ENCODE results near the gene UBALD2. TPM values are rescaled to one million over a fixed set of nuclear protein-coding genes. Genes with fewer than 3 reads are reported as not detected.

The UBALD2 gene
- polyA plus RNA-seq, 3 donors: 1.4 to 88.6 (median 2.2) TPM

DNA sequence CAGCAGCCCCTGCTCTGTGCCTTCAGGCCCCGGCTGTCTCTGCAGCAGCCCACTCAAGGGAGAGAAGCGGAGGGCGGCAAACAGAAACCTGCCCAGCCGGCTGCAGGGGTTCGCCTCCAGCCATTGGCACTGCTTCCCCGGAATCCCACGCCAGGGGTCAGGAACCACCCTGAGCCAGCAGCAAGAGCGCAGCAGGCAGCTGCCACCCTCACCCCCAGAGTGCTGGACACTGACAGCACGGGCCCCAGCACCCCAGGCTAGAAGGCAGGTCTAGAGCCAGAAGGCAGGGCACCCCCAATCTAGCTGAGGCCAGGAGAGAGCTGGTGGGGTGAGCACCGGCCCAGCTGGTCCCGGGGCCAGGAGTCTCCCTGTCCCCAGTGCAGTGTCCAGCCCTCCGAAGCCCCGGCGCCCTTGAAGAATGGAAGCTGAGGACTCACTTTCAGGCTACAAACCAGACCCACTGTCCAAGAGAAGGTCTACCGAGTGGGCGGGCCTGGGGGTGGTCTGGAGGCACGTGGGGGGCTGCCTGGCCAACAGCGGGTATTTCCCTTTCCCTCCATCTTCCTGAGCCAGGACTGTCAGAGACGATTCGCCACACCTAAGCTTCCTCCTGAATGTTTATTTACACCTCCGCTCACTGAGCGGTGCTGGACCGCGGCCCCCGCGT, 8.4 kb downstream of the UBALD2 start:
- Histone ChIP-seq H3K9me3 (replicated peaks in 1 of 2; ENCODE audit: control insufficient read depth in 1 of 2, insufficient read depth in 1 of 2, low read length in 2 of 2) (no peaks in the 10 kb centered on the region), H4K20me1 (ENCODE audit: insufficient read depth, low read length) (peaks cover 21% of the 10 kb centered on the region), H3K79me2 (ENCODE audit: insufficient read depth, low read length) (peaks cover 22% of the 10 kb centered on the region), H3K4me3 (replicated peaks in 1 of 3; ENCODE audit: low read depth in 2 of 3, low read length in 3 of 3) (no peak overlapping the region), H3K27ac (ENCODE audit: low read depth in 1 of 2, low read length in 2 of 2) (no peak overlapping the region), H2AFZ (ENCODE audit: insufficient read depth, low read depth, low read length, poor library complexity, severe bottlenecking) (no peak overlapping the region), H3K36me3 (replicated peaks in 1 of 2; ENCODE audit: control insufficient read depth in 1 of 2, insufficient read depth in 2 of 2, low read length in 2 of 2) (peaks cover 13 to 16% of the 10 kb centered on the region in 2 donors), H3K4me1 (ENCODE audit: control insufficient read depth in 1 of 2, insufficient read depth in 2 of 2, low read length in 2 of 2) (peaks cover 46 to 52% of the 10 kb centered on the region in 2 donors), H3K27me3 (ENCODE audit: control insufficient read depth in 2 of 2, insufficient read depth in 2 of 2, low read length in 2 of 2) (no peaks in the 10 kb centered on the region), H3K9ac (ENCODE audit: insufficient read depth, low read length, poor library complexity, severe bottlenecking) (no peak overlapping the region), H3K4me2 (replicated peaks; ENCODE audit: extremely low read depth, low read length, poor library complexity, severe bottlenecking) (peak overlapping the region; percentile 5)
- peak in 1 of 3 donors; percentile 18 for DNase-seq
- intact Hi-C loops (cut with micrococcal nuclease): loop anchor here in 1 of 2 donors (10.0 kb wide), 1 partner anchor 49 kb away; no protein-coding TSS in a partner anchor
- peaks cover 0 to 3% (median 0%) of the 10 kb centered on the region in 3 donors for H3K27me3 Mint-ChIP-seq (ENCODE audit: low read depth in 3 of 3)
- H3K4me3 Mint-ChIP-seq: no peak overlapping the region
- no peaks in the 10 kb centered on the region for H3K9me3 Mint-ChIP-seq
- H3K27ac Mint-ChIP-seq: peak overlapping the region in 1 of 7 donors; percentile 50
- TF ChIP-seq, protein P1, sequence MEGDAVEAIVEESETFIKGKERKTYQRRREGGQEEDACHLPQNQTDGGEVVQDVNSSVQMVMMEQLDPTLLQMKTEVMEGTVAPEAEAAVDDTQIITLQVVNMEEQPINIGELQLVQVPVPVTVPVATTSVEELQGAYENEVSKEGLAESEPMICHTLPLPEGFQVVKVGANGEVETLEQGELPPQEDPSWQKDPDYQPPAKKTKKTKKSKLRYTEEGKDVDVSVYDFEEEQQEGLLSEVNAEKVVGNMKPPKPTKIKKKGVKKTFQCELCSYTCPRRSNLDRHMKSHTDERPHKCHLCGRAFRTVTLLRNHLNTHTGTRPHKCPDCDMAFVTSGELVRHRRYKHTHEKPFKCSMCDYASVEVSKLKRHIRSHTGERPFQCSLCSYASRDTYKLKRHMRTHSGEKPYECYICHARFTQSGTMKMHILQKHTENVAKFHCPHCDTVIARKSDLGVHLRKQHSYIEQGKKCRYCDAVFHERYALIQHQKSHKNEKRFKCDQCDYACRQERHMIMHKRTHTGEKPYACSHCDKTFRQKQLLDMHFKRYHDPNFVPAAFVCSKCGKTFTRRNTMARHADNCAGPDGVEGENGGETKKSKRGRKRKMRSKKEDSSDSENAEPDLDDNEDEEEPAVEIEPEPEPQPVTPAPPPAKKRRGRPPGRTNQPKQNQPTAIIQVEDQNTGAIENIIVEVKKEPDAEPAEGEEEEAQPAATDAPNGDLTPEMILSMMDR (IDR thresholded peaks at IDR 0.05): no peak
- peaks cover 42% of the 10 kb centered on the region for H3K4me1 Mint-ChIP-seq
- 96% methylated on average over 21 of the region's 26 CpGs for WGBS (ENCODE audit: insufficient coverage)
- peaks cover 14 to 18% of the 10 kb centered on the region in 2 donors for H3K36me3 Mint-ChIP-seq

DNA sequence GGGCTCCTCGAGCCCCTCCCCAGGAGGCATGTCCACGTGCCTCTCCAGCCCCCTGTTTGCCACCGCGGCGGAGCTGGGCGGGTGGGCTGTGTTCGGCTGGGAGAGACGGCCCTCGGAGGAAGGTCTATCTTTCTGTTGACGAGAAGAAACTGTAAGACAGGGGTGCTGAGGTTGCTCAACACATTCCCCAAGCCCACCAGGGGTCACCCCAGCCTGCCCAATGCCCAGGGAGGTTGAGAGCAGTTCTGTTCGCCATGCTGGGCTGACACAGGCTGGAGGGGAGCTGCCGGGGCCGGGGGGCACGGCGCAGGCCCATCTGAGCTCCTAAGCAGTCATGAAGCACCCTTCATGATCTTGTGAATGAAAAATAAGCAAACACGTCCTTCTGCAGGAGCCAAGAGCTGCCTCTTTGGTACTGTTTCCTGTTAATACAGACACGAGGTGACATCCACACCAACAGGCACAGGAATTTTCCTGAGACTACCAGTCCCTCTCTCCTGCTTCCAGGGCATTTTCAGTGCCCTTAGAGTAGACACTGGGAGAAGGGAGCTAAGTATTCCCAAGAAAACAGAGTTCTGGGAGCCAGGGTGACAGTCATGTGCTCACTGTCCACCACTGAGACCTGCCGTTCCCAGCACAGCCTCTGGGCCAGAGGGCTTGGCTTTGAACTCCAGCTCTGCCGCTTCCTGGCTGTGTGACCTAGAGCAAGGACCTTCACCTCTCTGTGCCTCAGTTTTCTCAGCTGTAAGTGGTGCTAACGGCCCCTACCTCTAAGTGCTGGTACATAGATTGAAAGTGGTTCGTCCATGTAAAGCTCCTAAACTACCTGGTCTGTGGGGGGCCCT, 9.2 kb downstream of the UBALD2 start:
- TF ChIP-seq, protein P1 (IDR thresholded peaks at IDR 0.05): no peak
- peaks cover 0 to 3% (median 0%) of the 10 kb centered on the region in 3 donors for H3K27me3 Mint-ChIP-seq (ENCODE audit: low read depth in 3 of 3)
- peak overlapping the region; percentile 5 for H3K4me2 ChIP-seq (replicated peaks; ENCODE audit: extremely low read depth, low read length, poor library complexity, severe bottlenecking)
- intact Hi-C loops (cut with micrococcal nuclease): loop anchor here in 1 of 2 donors (10.0 kb wide), 1 partner anchor 50 kb away; no protein-coding TSS in a partner anchor
- peaks cover 14% of the 10 kb centered on the region for H4K20me1 ChIP-seq (ENCODE audit: insufficient read depth, low read length)
- H3K9ac ChIP-seq (ENCODE audit: insufficient read depth, low read length, poor library complexity, severe bottlenecking): no peak overlapping the region
- no peak overlapping the region for H3K4me3 ChIP-seq (replicated peaks in 1 of 3; ENCODE audit: low read depth in 2 of 3, low read length in 3 of 3)
- peaks cover 9 to 11% of the 10 kb centered on the region in 2 donors for H3K36me3 ChIP-seq (replicated peaks in 1 of 2; ENCODE audit: control insufficient read depth in 1 of 2, insufficient read depth in 2 of 2, low read length in 2 of 2)
- no peaks in the 10 kb centered on the region for H3K27me3 ChIP-seq (ENCODE audit: control insufficient read depth in 2 of 2, insufficient read depth in 2 of 2, low read length in 2 of 2)
- no peak overlapping the region for H2AFZ ChIP-seq (ENCODE audit: insufficient read depth, low read depth, low read length, poor library complexity, severe bottlenecking)
- peaks cover 12 to 13% of the 10 kb centered on the region in 2 donors for H3K36me3 Mint-ChIP-seq
- peaks cover 38 to 45% of the 10 kb centered on the region in 2 donors for H3K4me1 ChIP-seq (ENCODE audit: control insufficient read depth in 1 of 2, insufficient read depth in 2 of 2, low read length in 2 of 2)
- no peak overlapping the region for H3K27ac ChIP-seq (ENCODE audit: low read depth in 1 of 2, low read length in 2 of 2)
- DNase-seq: no peak
- H3K27ac Mint-ChIP-seq: no peak overlapping the region
- no peaks in the 10 kb centered on the region for H3K9me3 ChIP-seq (replicated peaks in 1 of 2; ENCODE audit: control insufficient read depth in 1 of 2, insufficient read depth in 1 of 2, low read length in 2 of 2)
- no peak overlapping the region for H3K4me3 Mint-ChIP-seq
- H3K79me2 ChIP-seq (ENCODE audit: insufficient read depth, low read length): peaks cover 14% of the 10 kb centered on the region
- 82% methylated on average over 14 of the region's 21 CpGs for WGBS (ENCODE audit: insufficient coverage)
- H3K4me1 Mint-ChIP-seq: peaks cover 34% of the 10 kb centered on the region
- no peaks in the 10 kb centered on the region for H3K9me3 Mint-ChIP-seq

Data from CD14-positive monocyte (primary cell).